Hematopoietic multipotent progenitor cell treated with erythropoietin and hydrocortisone succinate and interleukin-3 and kit ligand, for 4 days (in vitro differentiated cells): Measurements from ENCODE around the gene ADAMTS17.
A peak's percentile ranks its signal among the peaks of the same experiment; 100 is the strongest.
"Not testable (repeated sequence)": the region's sequence is repeated elsewhere in the genome, so short reads cannot be mapped to it uniquely, and the experiment has no call there.

Experiments used
- DNase-seq: peaks from one replicate; pipeline ENCODE4 v3.0.0-alpha.2; 2015

The ADAMTS17 gene

GRCh38 chr15:99959326-99959725 lies 382.4 kb downstream of the ADAMTS17 start:
- no peak for DNase-seq

- no peak for DNase-seq
These were observed 383.2 kb downstream of the ADAMTS17 start for GRCh38 chr15:99958426-99959097.

GRCh38 chr15:99957642-99958013 lies 384.1 kb downstream of the ADAMTS17 start:
- DNase-seq = no peak

- no peak for DNase-seq
These were observed 384.7 kb downstream of the ADAMTS17 start for GRCh38 chr15:99956820-99957641.

GRCh38 chr15:99956022-99956775 lies 385.6 kb downstream of the ADAMTS17 start:
- DNase-seq = no peak

GRCh38 chr15:99955532-99955931 lies 386.2 kb downstream of the ADAMTS17 start:
- no peak for DNase-seq

GRCh38 chr15:99955181-99955525 lies 386.6 kb downstream of the ADAMTS17 start:
- no peak for DNase-seq

- DNase-seq = no peak
These were observed 387.2 kb downstream of the ADAMTS17 start for GRCh38 chr15:99954361-99955180.

GRCh38 chr15:99953886-99954285 lies 387.9 kb downstream of the ADAMTS17 start:
- DNase-seq = no peak

GRCh38 chr15:99951511-99951910 lies 390.3 kb downstream of the ADAMTS17 start:
- no peak for DNase-seq

- DNase-seq = no peak
These were observed 397.6 kb downstream of the ADAMTS17 start for GRCh38 chr15:99944131-99944530.

GRCh38 chr15:99943466-99943865 lies 398.3 kb downstream of the ADAMTS17 start:
- DNase-seq = no peak

GRCh38 chr15:99932676-99933402 lies 408.9 kb downstream of the ADAMTS17 start:
- no peak for DNase-seq

GRCh38 chr15:99931703-99932603 lies 409.8 kb downstream of the ADAMTS17 start:
- no peak for DNase-seq

GRCh38 chr15:99930696-99931095 lies 411.1 kb downstream of the ADAMTS17 start:
- no peak for DNase-seq

- DNase-seq = no peak
These were observed 412.5 kb downstream of the ADAMTS17 start for GRCh38 chr15:99929266-99929665.

GRCh38 chr15:99928429-99928981 lies 413.3 kb downstream of the ADAMTS17 start:
- DNase-seq = peak; percentile 77

- DNase-seq = not testable (repeated sequence)
These were observed 415.2 kb downstream of the ADAMTS17 start for GRCh38 chr15:99926532-99926931.

- DNase-seq = peak; percentile 49
These were observed 415.9 kb downstream of the ADAMTS17 start for GRCh38 chr15:99925661-99926461.

GRCh38 chr15:99923711-99924110 lies 418.1 kb downstream of the ADAMTS17 start:
- DNase-seq = no peak
